NK-92 (cell line): ENCODE measurements around the gene ERC2.

Experiments
- DNase-seq: peaks from one replicate; lab custom pipeline; 2025; ENCODE audit not compliant: unreplicated experiment; lab: John Stamatoyannopoulos, UW

Gene ERC2

DNA sequence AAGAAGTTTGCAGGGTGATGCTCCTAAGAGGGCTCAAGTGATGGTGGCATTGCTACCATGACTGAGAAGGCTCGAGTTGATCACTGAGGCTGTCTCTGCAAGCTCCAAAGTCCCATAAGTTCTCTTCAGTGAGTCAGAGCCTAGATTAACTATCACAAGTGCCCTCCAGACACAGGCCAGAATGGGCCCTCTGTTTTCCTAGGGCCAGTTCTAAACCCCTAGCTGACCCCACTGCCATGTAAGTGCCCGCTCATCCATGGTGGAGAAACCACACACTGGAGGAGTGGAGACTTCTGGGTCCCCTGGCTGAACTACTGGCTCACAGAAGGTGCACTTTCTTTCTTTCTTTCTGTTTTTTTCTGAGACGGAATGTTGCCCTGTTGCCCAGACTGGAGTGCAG lies 893.6 kb downstream of the ERC2 start:
- DNase-seq: no peak

GRCh38 chr3:55572816-55573215 lies 895.5 kb downstream of the ERC2 start:
- DNase-seq: no peak

- DNase-seq: no peak
Observed at GRCh38 chr3:55571913-55572312, 896.4 kb downstream of the ERC2 start.

GRCh38 chr3:55571216-55571813 lies 897.0 kb downstream of the ERC2 start:
- DNase-seq: no peak

GRCh38 chr3:55570271-55570711 lies 898.0 kb downstream of the ERC2 start:
- no peak for DNase-seq

GRCh38 chr3:55569033-55569599 lies 899.2 kb downstream of the ERC2 start:
- no peak for DNase-seq

DNA sequence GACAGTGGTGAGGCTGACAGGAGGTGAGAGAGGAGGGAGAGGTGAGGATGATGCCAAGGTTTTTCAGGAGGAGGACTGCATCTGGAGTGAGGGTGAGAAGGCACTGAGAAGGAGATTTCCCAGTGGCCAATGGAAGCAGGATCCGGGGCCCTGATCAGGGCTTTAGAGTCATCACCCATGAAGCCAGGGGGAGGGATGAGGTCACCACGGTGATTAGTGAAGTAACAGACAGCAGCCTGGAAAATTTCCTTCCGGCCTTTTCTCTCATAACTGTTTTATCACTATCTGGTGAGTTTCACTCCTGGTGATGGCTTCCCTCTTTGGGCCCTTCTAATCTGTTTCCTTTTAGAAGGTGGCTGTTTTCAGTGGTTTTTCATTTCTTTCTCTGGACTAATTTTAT lies 900.7 kb downstream of the ERC2 start:
- DNase-seq: no peak

GRCh38 chr3:55567121-55567520 lies 901.1 kb downstream of the ERC2 start:
- DNase-seq: no peak

DNA sequence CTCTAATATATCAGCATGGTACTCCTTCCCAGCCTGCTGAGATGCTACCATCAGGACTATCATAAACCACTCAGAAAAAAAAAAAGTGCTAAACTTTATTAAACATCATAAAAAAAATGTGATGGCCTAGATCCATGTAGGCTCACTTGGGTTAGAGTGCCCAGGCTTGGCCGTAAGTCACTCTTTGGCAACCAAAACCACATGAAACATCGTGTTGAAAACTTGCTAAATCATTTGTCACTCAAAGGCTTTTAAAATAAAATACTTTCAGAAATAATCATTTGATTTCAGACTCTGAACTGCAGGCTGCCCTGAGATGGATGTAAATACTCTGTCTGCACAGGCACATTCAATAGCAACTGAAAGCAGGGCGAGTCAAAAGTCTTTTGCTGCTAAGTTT lies 902.7 kb downstream of the ERC2 start:
- no peak for DNase-seq

- no peak for DNase-seq
Observed at GRCh38 chr3:55564726-55565125, 903.5 kb downstream of the ERC2 start.

GRCh38 chr3:55562700-55563099 lies 905.6 kb downstream of the ERC2 start:
- DNase-seq: no peak

DNA sequence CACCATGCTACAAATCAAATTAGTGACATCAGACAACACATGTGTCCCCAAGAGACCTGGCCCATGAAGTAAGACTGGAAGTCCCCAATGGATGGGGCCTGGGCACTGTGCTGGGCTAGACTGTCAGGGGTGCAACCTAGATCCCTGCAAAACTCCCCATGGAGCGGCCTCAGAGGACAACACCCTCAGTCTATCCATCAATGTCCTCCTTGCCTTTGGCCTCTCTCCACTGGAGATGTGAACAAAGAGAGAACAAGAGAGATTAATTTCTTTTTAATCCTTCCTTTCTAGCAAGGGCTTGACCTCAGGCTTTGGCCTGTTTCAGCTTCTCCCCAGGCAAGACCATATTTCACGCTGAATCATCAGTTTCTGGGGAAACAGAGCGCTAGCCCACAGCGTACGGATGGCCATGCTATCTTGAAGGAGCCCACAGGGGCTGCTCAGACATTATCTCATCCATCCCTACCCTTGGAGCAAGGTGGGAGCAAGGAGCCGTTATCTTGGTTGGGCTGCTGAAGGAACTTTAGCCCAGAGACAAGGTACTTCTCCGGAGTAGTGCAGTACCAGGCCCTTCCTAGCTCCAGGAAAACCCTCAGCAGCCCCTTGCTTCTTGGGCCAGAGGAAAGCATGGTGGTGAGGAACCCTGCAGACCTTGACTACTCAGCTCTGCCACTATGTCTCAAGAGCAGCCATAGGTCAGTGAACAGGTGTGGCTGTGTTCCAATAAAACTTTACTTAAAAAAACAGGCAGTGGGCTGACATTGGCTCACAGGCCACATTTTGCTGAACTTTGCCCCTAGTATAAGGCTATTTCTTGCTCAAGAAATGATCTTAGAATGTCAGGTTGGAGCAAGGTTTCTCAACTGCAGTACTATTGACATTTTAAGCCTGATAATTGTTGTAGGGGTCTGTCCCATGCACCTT lies 908.5 kb downstream of the ERC2 start:
- DNase-seq: no peak

- no peak for DNase-seq
Observed at GRCh38 chr3:55558316-55558715, 910.0 kb downstream of the ERC2 start.

GRCh38 chr3:55557549-55557948 lies 910.7 kb downstream of the ERC2 start:
- DNase-seq: no peak

DNA sequence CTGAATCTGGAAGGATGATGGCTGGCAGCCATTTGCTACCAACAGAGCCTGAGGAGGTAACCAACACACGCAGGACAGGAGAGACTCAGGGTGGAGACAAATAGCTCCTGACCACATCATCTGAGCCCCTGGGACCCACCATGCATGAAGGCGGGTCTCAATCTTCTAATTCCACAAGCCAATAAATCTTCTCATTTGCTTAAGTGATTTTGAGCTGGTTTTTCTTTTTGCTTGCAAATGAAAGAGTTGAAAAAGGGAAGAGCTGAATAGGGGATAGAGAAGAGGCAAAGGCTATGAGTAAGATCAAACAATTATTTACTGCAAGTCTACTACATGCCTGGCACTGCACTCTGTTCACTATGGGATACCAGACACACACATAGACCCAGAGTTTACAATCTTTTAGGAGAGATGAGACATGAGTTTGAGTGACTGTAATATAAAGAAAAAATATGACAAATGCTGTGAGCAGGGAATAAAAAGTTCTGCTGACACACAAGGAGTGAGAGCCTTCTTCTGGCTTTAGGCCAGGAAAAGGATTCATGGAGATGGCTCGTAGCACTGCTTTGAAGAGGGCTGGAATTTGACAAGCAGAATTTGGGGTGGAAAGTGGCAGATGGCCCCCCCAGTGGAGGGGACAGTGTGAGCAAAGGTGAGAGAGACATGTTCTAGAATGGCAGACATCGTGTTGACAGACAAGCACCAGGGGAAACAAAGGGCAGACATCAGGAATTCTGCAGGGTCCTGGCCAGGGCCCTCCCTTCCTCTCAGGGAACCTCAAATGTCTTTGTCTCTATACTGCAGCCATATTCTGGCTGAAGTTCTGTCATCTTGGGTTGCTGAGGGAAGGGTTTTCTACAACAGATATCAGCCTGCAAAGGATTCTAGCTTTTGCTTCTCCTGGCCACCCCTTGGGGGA lies 911.4 kb downstream of the ERC2 start:
- DNase-seq: no peak

DNA sequence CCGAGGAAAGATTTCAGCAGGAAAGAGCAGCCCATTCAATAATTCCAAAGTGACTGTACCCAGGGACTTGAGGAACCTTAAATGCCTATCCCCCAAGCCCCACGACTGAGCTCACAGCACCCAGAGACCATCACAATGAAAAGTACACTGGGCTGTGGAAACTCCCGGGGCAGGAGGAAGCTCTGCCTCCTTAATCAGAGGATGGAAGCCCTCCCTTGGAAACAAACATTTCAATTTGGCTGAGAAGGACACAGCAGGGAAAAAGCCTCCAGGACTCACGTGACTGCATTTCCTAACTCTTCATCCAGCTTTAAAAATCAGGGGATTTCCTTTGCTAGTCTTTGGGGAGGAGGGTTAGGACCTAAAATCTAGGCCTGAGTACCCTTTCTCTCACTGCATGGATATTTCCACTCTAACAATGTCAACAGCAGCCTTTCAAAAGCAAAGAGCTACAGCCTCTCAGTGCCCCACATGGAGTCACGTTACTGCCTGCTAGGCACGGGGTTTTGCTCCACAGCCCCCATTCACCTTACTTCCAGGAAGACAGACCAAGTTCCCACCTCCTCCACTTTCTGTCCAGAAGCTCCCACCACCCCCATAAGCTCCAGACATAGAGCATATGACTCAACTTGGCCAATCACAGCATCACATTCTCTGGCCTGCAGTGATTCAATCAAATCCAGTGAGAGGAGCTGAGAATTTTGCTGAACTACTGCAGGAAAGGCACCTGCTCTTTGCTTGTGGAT lies 912.2 kb downstream of the ERC2 start:
- no peak for DNase-seq

DNA sequence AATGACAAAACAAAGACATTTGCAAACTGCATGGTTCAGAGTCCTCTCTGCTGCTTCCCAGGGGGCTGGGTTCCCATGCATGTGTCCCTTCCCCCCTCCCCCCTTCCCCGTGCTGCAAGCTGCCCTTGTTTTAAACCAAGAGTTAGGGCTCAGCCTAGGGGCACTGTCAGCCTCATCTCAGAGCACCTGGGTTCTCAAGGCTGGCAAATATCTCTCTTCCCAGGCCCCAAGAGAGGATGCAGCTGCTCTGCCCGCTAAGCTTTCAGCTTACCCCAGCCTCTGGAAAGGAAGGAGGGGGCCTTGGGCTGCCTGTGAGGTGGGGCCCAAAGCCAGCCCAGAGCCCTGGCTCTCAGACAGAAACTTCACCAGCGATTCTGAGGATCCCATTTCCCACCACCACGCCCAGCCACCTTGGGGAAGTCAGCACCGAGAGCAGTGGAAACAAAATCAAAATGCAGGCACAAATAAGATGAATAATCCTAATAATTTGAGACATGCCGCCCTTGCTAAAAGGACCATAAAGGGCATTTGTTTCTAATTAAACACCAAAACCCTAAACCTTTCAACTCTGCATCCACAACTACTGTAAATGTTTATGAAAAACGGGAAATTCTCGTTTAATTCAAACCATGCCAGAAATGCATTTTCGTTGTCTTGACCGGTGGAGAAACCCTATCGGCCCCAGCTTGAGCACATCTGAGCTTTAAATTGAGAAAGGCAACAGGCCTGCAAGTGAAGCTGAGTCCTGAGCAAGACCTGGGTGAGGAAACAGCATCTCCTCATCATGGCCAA lies 913.4 kb downstream of the ERC2 start:
- DNase-seq: no peak

DNA sequence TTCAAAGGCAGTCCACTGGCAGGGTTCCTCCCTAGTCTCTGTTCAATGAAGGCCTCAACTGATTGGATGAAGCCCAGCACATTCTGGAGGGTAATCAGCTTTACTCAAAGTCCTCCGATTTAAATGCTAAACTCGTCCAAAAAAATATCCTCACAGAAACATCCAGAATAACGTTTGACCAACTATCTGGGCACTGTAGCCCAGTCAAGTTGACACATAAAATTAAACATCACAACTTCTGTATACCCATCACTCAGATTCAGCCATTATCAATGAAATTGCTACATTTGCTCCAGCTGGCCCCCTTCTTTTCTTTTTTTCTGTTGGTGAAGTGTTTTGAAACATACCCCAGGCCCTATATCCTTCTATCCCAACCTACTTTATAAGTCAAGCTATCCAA lies 916.6 kb downstream of the ERC2 start:
- no peak for DNase-seq

DNA sequence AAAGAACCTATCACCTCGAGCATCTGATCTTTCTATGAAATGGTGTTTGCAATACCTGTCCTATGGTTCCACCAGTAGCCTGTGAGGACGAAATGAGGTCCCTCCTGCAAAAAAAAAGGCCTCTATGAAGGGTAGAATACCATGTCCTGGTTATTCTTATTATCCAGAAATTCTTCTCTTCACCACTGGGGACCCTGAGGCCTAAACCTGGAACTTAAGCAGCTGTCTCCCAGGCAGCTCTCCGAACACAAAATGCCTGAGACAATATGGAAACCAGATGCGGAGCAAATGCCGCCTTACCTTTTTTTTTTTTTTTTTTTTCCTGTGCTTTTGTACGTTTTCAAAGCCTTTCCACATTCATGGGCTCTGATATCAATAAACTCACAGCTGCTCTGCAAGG lies 919.1 kb downstream of the ERC2 start:
- DNase-seq: no peak
